HepG2 (cell line): ENCODE results near the gene ZBTB32. TPM values are rescaled to one million over a fixed set of nuclear protein-coding genes. Genes with fewer than 3 reads are reported as not detected.

Experiments
- BORCS8-MEF2B ChIP-seq: sonication (generic); formaldehyde crosslinking; IDR thresholded peaks from 2 replicates; pipeline ENCODE4 v1.8.0; 2022; ENCODE audit warnings: mild to moderate bottlenecking, missing genetic modification reagents
- DPF2 ChIP-seq: sonication (generic); formaldehyde crosslinking; IDR thresholded peaks from 2 replicates; pipeline ENCODE4 v1.4.0; 2020; ENCODE audit warnings: mild to moderate bottlenecking, low read depth, missing genetic modification reagents, borderline replicate concordance
- GMEB2 ChIP-seq: IDR thresholded peaks from 2 replicates; pipeline ENCODE4 v1.6.1; 2016; ENCODE audit warnings: missing biosample characterization, missing genetic modification reagents, low read depth
- HDAC1 ChIP-seq: sonication (generic); formaldehyde crosslinking; IDR thresholded peaks from 2 replicates; pipeline ENCODE4 v1.5.1; 2020; ENCODE audit warnings: mild to moderate bottlenecking, missing genetic modification reagents
- KAT8 ChIP-seq: IDR thresholded peaks from 2 replicates; pipeline ENCODE4 v1.6.1; 2016; ENCODE audit warnings: missing genetic modification reagents, missing compliant biosample characterization
- MBNL3 ChIP-seq: fragments of 250-450 bp; sonication (Bioruptor Pico); conservative IDR thresholded peaks from 2 replicates; pipeline ENCODE4 v1.8.0; 2022; ENCODE audit warnings: mild to moderate bottlenecking, inconsistent platforms
- MED8 ChIP-seq: sonication (generic); formaldehyde crosslinking; IDR thresholded peaks from 2 replicates; pipeline ENCODE4 v1.8.1; 2023; ENCODE audit warnings: mild to moderate bottlenecking, missing genetic modification reagents; ENCODE audit not compliant: insufficient replicate concordance
- MEIS1 ChIP-seq: sonication (generic); formaldehyde crosslinking; IDR thresholded peaks from 2 replicates; pipeline ENCODE4 v1.9.0; 2021; ENCODE audit warnings: mild to moderate bottlenecking, missing genetic modification reagents, moderate library complexity, borderline replicate concordance
- MLXIP ChIP-seq: sonication (generic); formaldehyde crosslinking; IDR thresholded peaks from 2 replicates; pipeline ENCODE4 v1.9.0; 2021; ENCODE audit warnings: missing genetic modification reagents, borderline replicate concordance
- NAIF1 ChIP-seq: sonication (generic); formaldehyde crosslinking; IDR thresholded peaks from 2 replicates; pipeline ENCODE4 v1.5.0; 2020; ENCODE audit warnings: mild to moderate bottlenecking, missing genetic modification reagents, borderline replicate concordance
- POLR2G ChIP-seq: fragments of 200-400 bp; formaldehyde crosslinking; IDR thresholded peaks from 2 replicates; pipeline ENCODE4 v1.6.1; 2018; ENCODE audit warnings: mild to moderate bottlenecking, low read depth, low read length, moderate library complexity
- SRF ChIP-seq: IDR thresholded peaks from 2 replicates; pipeline ENCODE4 v1.6.1; 2011; ENCODE audit warnings: mild to moderate bottlenecking, low read depth, low read length, moderate library complexity
- SUZ12 ChIP-seq: fragments of 150-350 bp; IDR thresholded peaks from 2 replicates; pipeline ENCODE4 v1.6.1; 2014; ENCODE audit warnings: low read depth, low read length
- TRAFD1 ChIP-seq: sonication (generic); formaldehyde crosslinking; IDR thresholded peaks from 2 replicates; pipeline ENCODE4 v1.5.1; 2020; ENCODE audit warnings: missing genetic modification reagents, mild to moderate bottlenecking, borderline replicate concordance
- YY1 ChIP-seq: IDR thresholded peaks from 2 replicates; pipeline ENCODE4 v1.6.1; 2011; ENCODE audit warnings: low read length, low read depth, moderate library complexity, mild to moderate bottlenecking; ENCODE audit not compliant: insufficient read depth, insufficient replicate concordance
- ZNF275 ChIP-seq: sonication (generic); formaldehyde crosslinking; IDR thresholded peaks from 2 replicates; pipeline ENCODE4 v1.8.0; 2022; ENCODE audit warnings: missing genetic modification reagents, mild to moderate bottlenecking, inconsistent platforms, borderline replicate concordance
- ZNF501 ChIP-seq: sonication (generic); formaldehyde crosslinking; IDR thresholded peaks from 2 replicates; pipeline ENCODE4 v1.5.1; 2020; ENCODE audit warnings: mild to moderate bottlenecking, moderate library complexity, missing genetic modification reagents
- ZNF800 ChIP-seq: sonication (generic); formaldehyde crosslinking; IDR thresholded peaks from 2 replicates; pipeline ENCODE4 v1.4.0; 2020; ENCODE audit warnings: missing genetic modification reagents
- polyA plus RNA-seq, 8 experiments: library from polyadenylated mRNA; depleted of rRNA in 3 of 8; stranded (reverse) in 7 of 8; unstranded in 1 of 8; fragments of >200 nt; fragmentation: Illumina TruSeq in 4 of 8; extraction: Trizol in 4 of 8; gene quantifications; 2 replicates each; pipeline versions ENCODE4 v1.2.1 to v1.2.3, GENCODE V29; 2011 to 2016; ENCODE audit warnings: low read depth in 4 of 8, missing spikeins in 1 of 8, mixed read lengths in 1 of 8; ENCODE audit not compliant: insufficient read depth in 1 of 8
- total RNA-seq, 5 experiments: library from RNA; depleted of rRNA; stranded (reverse); fragments of >200 nt; fragmentation: Illumina TruSeq; extraction: Trizol; gene quantifications; 2 replicates each; pipeline ENCODE4 v1.2.3, GENCODE V29; 2016; ENCODE audit warnings: low read depth in 1 of 5

Gene ZBTB32
- total and polyA plus RNA-seq, 2 of the 13 experiments (the other 11 are each of a cell fraction or from before 2014, with no cell fraction given), result not detected

- TF ChIP-seq ZNF800 (no peak), TRAFD1 (CRISPR knock-in tag) (no peak), ZNF501 (CRISPR knock-in tag) (peak; percentile 54), BORCS8-MEF2B (peak; percentile 74), ZNF275 (CRISPR knock-in tag) (0 out of 2 replicates have a peak, but pooled peaks have one; percentile 42), YY1 (peak; percentile 52), SRF (no peak), KAT8 (CRISPR knock-in tag) (peak; percentile 92), POLR2G (peak; percentile 84), NAIF1 (CRISPR knock-in tag) (no peak), MBNL3 (CRISPR knock-in tag) (no peak), MEIS1 (CRISPR knock-in tag) (no peak), HDAC1 (peak; percentile 78; the same call in 1 of the 2 replicates), SUZ12 (peak; percentile 87), MLXIP (no peak), GMEB2 (CRISPR knock-in tag) (peak; percentile 54; the same call in 1 of the 2 replicates), MED8 (CRISPR knock-in tag) (no peak), DPF2 (CRISPR knock-in tag) (no peak)
Measured at GRCh38 chr19:35748106-35749020, 44.0 kb downstream of the ZBTB32 start, which contains the start of gene LIN37 (continued).
